Stimulated activated effector memory CD8-positive, alpha-beta T cell treated with anti-CD3 and anti-CD28 coated beads, Interleukin-12 subunit alpha, Interleukin-12 subunit beta, amount 100 ng/mL, for 72 hours (primary cell): ENCODE data around the gene MFRP.

Experiments used
- ATAC-seq: fragments of 150-1000 bp; cut with Tn5 transposase; 2 replicates; pipeline ENCODE4 v1.10.0; 2021
- DNase-seq, 2 donors: peaks; one replicate each; pipeline ENCODE4 v3.0.0; 2021 to 2022; ENCODE audit warnings: low spot score in 2 of 2
- H3K27ac Mint-ChIP-seq: one replicate; pipeline ENCODE4 v1.8.0; 2022; ENCODE audit warnings: mild to moderate bottlenecking, mixed read lengths
- H3K36me3 Mint-ChIP-seq: one replicate; pipeline ENCODE4 v1.8.0; 2022; ENCODE audit warnings: mild to moderate bottlenecking, mixed read lengths
- H3K4me1 Mint-ChIP-seq: one replicate; pipeline ENCODE4 v1.8.0; 2022; ENCODE audit warnings: mixed read lengths
- H3K4me3 Mint-ChIP-seq: one replicate; pipeline ENCODE4 v1.8.0; 2022; ENCODE audit warnings: mild to moderate bottlenecking, mixed read lengths
- H3K9me3 Mint-ChIP-seq: one replicate; pipeline ENCODE4 v1.8.0; 2022; ENCODE audit warnings: mixed read lengths

MFRP gene

GRCh38 chr11:119351232-119351631 lies 4.7 kb upstream of the MFRP start:
- peaks cover 9% of the 10 kb centered on the region for H3K4me1 Mint-ChIP-seq
- H3K9me3 Mint-ChIP-seq = no peaks in the 10 kb centered on the region
- H3K36me3 Mint-ChIP-seq = no peaks in the 10 kb centered on the region
- peak overlapping the region; percentile 32 for H3K27ac Mint-ChIP-seq
- DNase-seq (no peak), ATAC-seq (no peak)
- no peak overlapping the region for H3K4me3 Mint-ChIP-seq

- ATAC-seq (peak; percentile 29), DNase-seq (no peak)
- H3K4me3 Mint-ChIP-seq = no peak overlapping the region
- H3K4me1 Mint-ChIP-seq = peaks cover 5% of the 10 kb centered on the region
- peaks cover 7% of the 10 kb centered on the region for H3K36me3 Mint-ChIP-seq
- no peaks in the 10 kb centered on the region for H3K9me3 Mint-ChIP-seq
- peak overlapping the region; percentile 74 for H3K27ac Mint-ChIP-seq
Observed at GRCh38 chr11:119350302-119350701, 3.8 kb upstream of the MFRP start.

GRCh38 chr11:119347940-119348605 lies 1.6 kb upstream of the MFRP start:
- Mint-ChIP-seq H3K4me3 (no peak overlapping the region), H3K36me3 (peaks cover 9% of the 10 kb centered on the region), H3K9me3 (no peaks in the 10 kb centered on the region), H3K4me1 (peaks cover 5% of the 10 kb centered on the region), H3K27ac (peak overlapping the region; percentile 63)
- DNase-seq (no peak), ATAC-seq (no peak)

GRCh38 chr11:119347242-119347641 lies 737 bp upstream of the MFRP start:
- Mint-ChIP-seq H3K36me3 (peaks cover 9% of the 10 kb centered on the region), H3K4me1 (peaks cover 5% of the 10 kb centered on the region), H3K27ac (peak overlapping the region; percentile 63), H3K4me3 (no peak overlapping the region), H3K9me3 (no peaks in the 10 kb centered on the region)
- ATAC-seq (no peak), DNase-seq (no peak)

GRCh38 chr11:119345685-119346084 lies 820 bp downstream of the MFRP start:
- H3K27ac Mint-ChIP-seq = no peak overlapping the region
- DNase-seq = no peak
- ATAC-seq = no peak
- peaks cover 9% of the 10 kb centered on the region for H3K36me3 Mint-ChIP-seq
- no peak overlapping the region for H3K4me3 Mint-ChIP-seq
- no peaks in the 10 kb centered on the region for H3K9me3 Mint-ChIP-seq
- H3K4me1 Mint-ChIP-seq = peaks cover 12% of the 10 kb centered on the region

GRCh38 chr11:119344291-119345010 lies 2.1 kb downstream of the MFRP start:
- DNase-seq = no peak
- Mint-ChIP-seq H3K36me3 (peaks cover 9% of the 10 kb centered on the region), H3K27ac (no peak overlapping the region), H3K9me3 (no peaks in the 10 kb centered on the region), H3K4me3 (no peak overlapping the region), H3K4me1 (peaks cover 9% of the 10 kb centered on the region)
- no peak for ATAC-seq

GRCh38 chr11:119343726-119344125 lies 2.8 kb downstream of the MFRP start:
- H3K36me3 Mint-ChIP-seq = peaks cover 9% of the 10 kb centered on the region
- H3K9me3 Mint-ChIP-seq = no peaks in the 10 kb centered on the region
- no peak overlapping the region for H3K27ac Mint-ChIP-seq
- peaks cover 14% of the 10 kb centered on the region for H3K4me1 Mint-ChIP-seq
- H3K4me3 Mint-ChIP-seq = no peak overlapping the region
- no peak for ATAC-seq
- no peak for DNase-seq

GRCh38 chr11:119342362-119343130 lies 4.0 kb downstream of the MFRP start:
- H3K9me3 Mint-ChIP-seq = no peaks in the 10 kb centered on the region
- ATAC-seq = no peak
- peaks cover 17% of the 10 kb centered on the region for H3K4me1 Mint-ChIP-seq
- H3K27ac Mint-ChIP-seq = no peak overlapping the region
- H3K36me3 Mint-ChIP-seq = peaks cover 15% of the 10 kb centered on the region
- DNase-seq = no peak
- no peak overlapping the region for H3K4me3 Mint-ChIP-seq

- Mint-ChIP-seq H3K36me3 (peaks cover 15% of the 10 kb centered on the region), H3K4me1 (peaks cover 21% of the 10 kb centered on the region), H3K4me3 (no peak overlapping the region), H3K27ac (no peak overlapping the region), H3K9me3 (no peaks in the 10 kb centered on the region)
- no peak for DNase-seq
- ATAC-seq = no peak
Observed at GRCh38 chr11:119342023-119342300, 4.5 kb downstream of the MFRP start.

GRCh38 chr11:119341222-119342022 lies 5.1 kb downstream of the MFRP start:
- Mint-ChIP-seq H3K27ac (no peak overlapping the region), H3K36me3 (peaks cover 15% of the 10 kb centered on the region), H3K4me3 (no peak overlapping the region), H3K9me3 (no peaks in the 10 kb centered on the region), H3K4me1 (peaks cover 27% of the 10 kb centered on the region)
- ATAC-seq = no peak
- DNase-seq = no peak

- H3K27ac Mint-ChIP-seq = no peak within 1 kb of the TSS
- H3K9me3 Mint-ChIP-seq = no peaks in the 10 kb centered on the region
- peaks cover 35% of the 10 kb centered on the region for H3K4me1 Mint-ChIP-seq
- DNase-seq (no peak), ATAC-seq (no peak)
- peaks cover 16% of the 10 kb centered on the region for H3K36me3 Mint-ChIP-seq
- H3K4me3 Mint-ChIP-seq = no peak within 1 kb of the TSS
Observed at GRCh38 chr11:119340335-119341221, 5.9 kb downstream of the MFRP start, which contains the start of gene C1QTNF5. TSS of gene C1QTNF5 (minus strand) at chr11:119340883. CDS start at chr11:119340397, 486 bp downstream.

GRCh38 chr11:119339589-119340334 lies 6.7 kb downstream of the MFRP start:
- no peak overlapping the region for H3K27ac Mint-ChIP-seq
- H3K9me3 Mint-ChIP-seq = no peaks in the 10 kb centered on the region
- DNase-seq (no peak), ATAC-seq (peak; percentile 3)
- H3K4me3 Mint-ChIP-seq = peak overlapping the region; percentile 48
- H3K36me3 Mint-ChIP-seq = peaks cover 15% of the 10 kb centered on the region
- H3K4me1 Mint-ChIP-seq = peaks cover 43% of the 10 kb centered on the region

- Mint-ChIP-seq H3K4me1 (peaks cover 45% of the 10 kb centered on the region), H3K27ac (no peak overlapping the region), H3K9me3 (no peaks in the 10 kb centered on the region), H3K36me3 (peaks cover 21% of the 10 kb centered on the region), H3K4me3 (peak overlapping the region; percentile 48)
- ATAC-seq (no peak), DNase-seq (no peak)
Observed at GRCh38 chr11:119338965-119339588, 7.4 kb downstream of the MFRP start.
